Measurements from ENCODE around the gene TEAD3. TPM values are rescaled to one million over a fixed set of nuclear protein-coding genes. Genes with fewer than 3 reads are reported as not detected.

The TEAD3 gene
- total RNA-seq, 1 experiment from 2014 or later = 27.0 TPM

DNA sequence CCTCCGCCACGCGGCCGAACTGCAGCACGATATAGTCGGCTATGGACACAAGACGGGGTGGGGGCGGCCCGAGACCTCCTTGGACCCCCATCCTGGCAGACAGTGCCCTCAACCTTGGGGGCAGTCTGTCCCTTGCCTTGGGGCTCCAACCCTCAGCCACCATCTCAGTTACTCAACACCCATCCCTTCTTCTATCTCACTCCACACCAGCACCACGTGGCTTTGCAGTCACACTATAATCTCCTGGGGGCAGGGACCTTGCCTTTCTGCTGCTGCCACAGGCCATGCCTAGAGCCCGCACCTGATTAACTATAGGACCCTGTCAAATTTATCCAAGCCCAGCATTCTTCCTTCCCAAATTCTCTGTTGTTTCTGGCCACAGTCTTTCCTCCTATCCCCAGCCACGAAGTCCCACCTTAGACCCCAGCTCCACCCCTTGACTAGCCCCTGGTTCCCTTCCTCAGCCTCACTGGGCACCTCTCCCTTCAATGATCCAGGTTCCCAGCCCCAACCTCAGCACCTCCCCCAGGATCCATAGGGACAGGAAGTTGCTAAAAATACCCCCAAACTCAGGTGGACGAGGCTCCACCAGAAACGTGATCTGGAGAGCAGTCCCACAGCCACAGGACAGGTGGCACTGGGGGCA, 1.7 kb upstream of the TEAD3 start:
- Mint-ChIP-seq H3K27ac (peak overlapping the region in 1 of 3 experiments; percentile 90; a peak in 2 of 7 replicates), H3K27me3 (ENCODE audit: low read depth) (peaks cover 31% of the 10 kb centered on the region)
- peak overlapping the region; percentile 33 for H3K4me2 ChIP-seq (ENCODE audit: insufficient read depth, insufficient read length, low read length)

More for the DNA sequence above, 1.7 kb upstream of the TEAD3 start:
- Histone ChIP-seq H3K56ac (ENCODE audit: insufficient read length, low read depth, low read length) (no peak overlapping the region), H4K91ac (ENCODE audit: insufficient read length, low read depth, low read length) (no peak overlapping the region), H3K14ac (ENCODE audit: insufficient read depth, low read length) (peak overlapping the region; percentile 48; the same call in 1 of the 2 replicates), H3K9me3 (ENCODE audit: control insufficient read depth, low read depth, low read length) (no peaks in the 10 kb centered on the region), H3K4me1 (ENCODE audit: insufficient read depth, low read length) (peaks cover 6% of the 10 kb centered on the region; the same call in 1 of the 2 replicates), H2AK5ac (ENCODE audit: insufficient read length, low read length) (no peak overlapping the region), H3T11ph (ENCODE audit: low read length) (no peak overlapping the region), H3K9ac (ENCODE audit: extremely low read depth, insufficient read length, low read length) (no peak overlapping the region), H3K79me2 (ENCODE audit: insufficient read depth, low read length) (peaks cover 2% of the 10 kb centered on the region; the same call in 1 of the 2 replicates), H3K23ac (ENCODE audit: insufficient read length, low read depth, low read length) (no peak overlapping the region), H3K27ac (ENCODE audit: insufficient read length, low read depth, low read length) (no peak overlapping the region), H4K20me1 (ENCODE audit: control insufficient read depth, insufficient read depth, insufficient read length) (peaks cover 1% of the 10 kb centered on the region), H3K4ac (ENCODE audit: low read depth, low read length) (no peak overlapping the region), H3K27me3 (ENCODE audit: insufficient read depth, low read length) (no peaks in the 10 kb centered on the region; the same call in 1 of the 2 replicates), H2AFZ (ENCODE audit: low read length) (no peak overlapping the region), H2BK15ac (ENCODE audit: low read depth, low read length) (no peak overlapping the region), H3K23me2 (ENCODE audit: insufficient read length, low read depth, low read length, poor library complexity, severe bottlenecking) (peaks cover 12% of the 10 kb centered on the region), H2BK120ac (ENCODE audit: low read depth, low read length, poor library complexity, severe bottlenecking) (no peak overlapping the region), H2BK20ac (ENCODE audit: low read depth, low read length, poor library complexity, severe bottlenecking) (no peak overlapping the region), H3K79me1 (ENCODE audit: insufficient read depth, low read depth, low read length, poor library complexity, severe bottlenecking) (no peaks in the 10 kb centered on the region), H4K5ac (ENCODE audit: insufficient read length, low read depth, low read length) (no peak overlapping the region), H2BK12ac (ENCODE audit: insufficient read length, low read depth, low read length) (no peak overlapping the region), H3K18ac (ENCODE audit: insufficient read length, low read depth, low read length) (peak overlapping the region; percentile 25), H4K8ac (replicated peaks; ENCODE audit: insufficient read length, low read depth, low read length) (no peak overlapping the region), H2BK5ac (ENCODE audit: insufficient read length, low read length) (no peak overlapping the region)
- H3K4me3 Mint-ChIP-seq = peak overlapping the region; percentile 81 to 84
- H3K4me1 Mint-ChIP-seq = peaks cover 39 to 42% of the 10 kb centered on the region in 2 experiments
- DNase-seq = no peak
- WGBS (ENCODE audit: extremely low coverage, insufficient read length, low lambda C conversion rate) = no CpG with 5 or more reads among the region's 14 CpGs
- TF ChIP-seq, protein P1, sequence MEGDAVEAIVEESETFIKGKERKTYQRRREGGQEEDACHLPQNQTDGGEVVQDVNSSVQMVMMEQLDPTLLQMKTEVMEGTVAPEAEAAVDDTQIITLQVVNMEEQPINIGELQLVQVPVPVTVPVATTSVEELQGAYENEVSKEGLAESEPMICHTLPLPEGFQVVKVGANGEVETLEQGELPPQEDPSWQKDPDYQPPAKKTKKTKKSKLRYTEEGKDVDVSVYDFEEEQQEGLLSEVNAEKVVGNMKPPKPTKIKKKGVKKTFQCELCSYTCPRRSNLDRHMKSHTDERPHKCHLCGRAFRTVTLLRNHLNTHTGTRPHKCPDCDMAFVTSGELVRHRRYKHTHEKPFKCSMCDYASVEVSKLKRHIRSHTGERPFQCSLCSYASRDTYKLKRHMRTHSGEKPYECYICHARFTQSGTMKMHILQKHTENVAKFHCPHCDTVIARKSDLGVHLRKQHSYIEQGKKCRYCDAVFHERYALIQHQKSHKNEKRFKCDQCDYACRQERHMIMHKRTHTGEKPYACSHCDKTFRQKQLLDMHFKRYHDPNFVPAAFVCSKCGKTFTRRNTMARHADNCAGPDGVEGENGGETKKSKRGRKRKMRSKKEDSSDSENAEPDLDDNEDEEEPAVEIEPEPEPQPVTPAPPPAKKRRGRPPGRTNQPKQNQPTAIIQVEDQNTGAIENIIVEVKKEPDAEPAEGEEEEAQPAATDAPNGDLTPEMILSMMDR (conservative IDR thresholded peaks at IDR 0.05) = no peak
- H3K9me3 Mint-ChIP-seq = no peaks in the 10 kb centered on the region
- peaks cover 0 to 4% (median 0%) of the 10 kb centered on the region in 3 experiments; a peak in 2 of 7 replicates for H3K36me3 Mint-ChIP-seq (ENCODE audit: insufficient read depth in 1 of 3, low read depth in 3 of 3)
